Stimulated activated CD8-positive, alpha-beta memory T cell treated with anti-CD3 and anti-CD28 coated beads, Interleukin-4, amount 100 ng/mL, for 1 hour (primary cell): Measurements from ENCODE around the gene E2F6.

Source experiments
- DNase-seq, 2 donors: peaks; one replicate each; pipeline ENCODE4 v3.0.0-alpha.2; 2020; ENCODE audit warnings: low read depth in 2 of 2, low spot score in 1 of 2

The E2F6 gene

DNA sequence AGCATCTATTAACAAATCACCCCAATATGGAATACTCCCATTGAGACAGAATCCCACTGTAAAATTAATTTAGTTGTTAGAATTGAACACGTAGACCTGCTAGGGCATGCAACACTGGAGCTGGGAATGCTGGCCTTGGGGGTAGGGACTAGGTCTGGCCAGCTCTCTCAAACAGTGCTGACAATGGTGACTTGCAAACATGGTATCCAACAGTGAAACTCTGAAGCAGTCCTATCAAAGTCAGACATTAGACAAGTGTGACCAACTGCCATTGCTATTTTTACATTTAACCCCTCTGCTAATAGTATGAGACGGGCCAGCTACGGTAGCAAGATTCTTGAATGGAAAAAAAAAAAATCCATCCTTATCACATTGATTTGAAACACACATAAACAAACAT, 7.2 kb downstream of the E2F6 start:
- no peak for DNase-seq

DNA sequence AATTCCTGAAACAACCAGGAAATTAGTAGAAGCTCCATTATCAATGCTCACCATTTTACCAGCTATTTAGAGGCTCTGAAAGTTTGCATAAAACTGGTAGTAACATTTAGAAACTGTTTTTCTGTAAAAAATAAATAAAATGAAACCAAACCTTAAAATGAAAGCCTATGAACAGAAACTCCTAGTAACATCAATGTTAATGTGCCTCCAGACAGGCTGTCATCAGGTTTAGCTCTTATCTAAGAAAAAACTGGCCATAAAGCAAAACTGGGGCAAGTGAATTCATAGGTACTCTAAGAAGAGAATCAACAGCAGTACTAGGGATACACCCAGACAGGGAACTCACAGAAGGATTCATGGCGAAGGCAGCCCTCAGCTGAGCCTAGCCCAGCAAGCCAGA, 8.0 kb downstream of the E2F6 start:
- DNase-seq = no peak

DNA sequence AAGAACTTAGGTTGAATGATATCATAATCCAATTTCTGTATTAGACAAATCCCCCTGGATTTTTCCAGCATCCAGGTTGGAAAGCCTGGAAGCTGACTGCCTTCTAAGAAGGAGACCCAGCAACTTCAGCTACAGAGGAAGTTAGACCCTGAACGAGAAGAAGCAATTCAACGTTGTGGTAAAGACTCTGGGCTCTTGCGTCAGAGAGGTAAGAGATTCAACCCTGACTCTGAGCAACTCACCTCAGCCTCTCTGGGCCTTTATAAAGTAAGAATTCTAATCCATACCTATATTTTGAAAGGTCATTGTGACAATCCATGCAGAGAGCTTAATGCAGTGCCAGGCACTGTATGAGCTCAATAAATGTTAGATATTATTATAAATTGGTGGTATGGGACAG, 9.7 kb downstream of the E2F6 start:
- no peak for DNase-seq

DNA sequence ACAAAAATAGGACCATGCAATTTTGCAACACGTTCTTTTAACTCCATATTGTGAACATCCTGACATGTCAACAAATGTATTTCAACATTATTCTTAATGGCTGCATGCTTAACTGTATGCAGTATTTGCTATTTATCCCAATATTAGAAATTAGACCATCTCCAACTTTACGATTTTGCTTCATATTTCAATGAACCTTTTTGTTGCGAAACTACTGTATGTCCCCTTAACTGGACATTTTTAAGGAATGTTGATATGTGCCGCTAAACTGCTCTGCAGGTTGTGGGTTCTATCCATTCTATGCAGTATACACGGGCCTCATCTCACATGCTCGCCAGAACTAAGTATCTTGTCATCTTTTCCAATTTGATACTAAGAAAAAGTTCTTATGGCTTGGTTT, 11.1 kb downstream of the E2F6 start:
- no peak for DNase-seq

DNA sequence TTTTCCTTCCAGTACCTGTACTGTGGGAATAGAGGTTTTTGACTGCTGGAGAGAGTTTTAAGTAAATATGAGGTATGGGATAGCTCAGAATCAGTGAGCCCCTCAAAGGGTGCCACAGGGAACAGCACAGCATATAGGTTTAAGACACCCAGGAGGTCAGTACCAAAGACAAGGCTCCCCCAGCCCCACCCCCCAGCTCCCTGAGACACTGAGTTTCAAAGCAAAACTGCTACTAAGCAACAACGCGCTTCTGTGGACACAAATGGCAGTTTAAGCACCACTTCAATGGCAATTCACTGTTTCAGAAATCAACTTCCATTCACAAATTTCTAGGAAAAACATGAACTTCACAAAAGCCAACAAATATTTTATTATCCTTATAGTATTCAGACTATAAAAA, 15.2 kb downstream of the E2F6 start:
- DNase-seq = no peak

DNA sequence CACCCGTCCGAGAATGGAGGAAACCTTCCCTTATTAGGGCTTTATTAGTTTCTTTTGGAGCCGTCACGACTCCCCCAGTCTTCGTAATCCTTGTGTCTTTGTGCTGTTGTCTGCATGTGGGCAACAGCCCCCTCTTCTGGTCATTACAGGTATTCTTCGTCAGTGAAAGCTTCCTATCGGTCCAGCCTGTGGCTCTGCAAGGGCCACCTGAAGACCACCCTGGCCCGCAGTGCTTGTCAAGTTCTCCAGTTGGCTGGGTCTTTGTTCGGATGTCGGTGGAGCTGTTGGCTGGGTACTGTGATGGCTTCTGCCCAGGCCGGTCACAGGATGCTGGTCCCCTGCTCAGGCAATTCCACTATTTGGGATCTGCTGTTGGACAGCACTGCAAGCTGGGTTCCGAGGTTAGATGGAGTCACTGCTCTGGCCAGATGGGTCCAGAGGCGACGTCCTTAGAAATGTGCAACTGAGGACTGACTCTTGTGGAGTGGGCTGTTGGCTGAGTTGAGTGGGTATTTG, 19.2 kb downstream of the E2F6 start:
- no peak for DNase-seq

DNA sequence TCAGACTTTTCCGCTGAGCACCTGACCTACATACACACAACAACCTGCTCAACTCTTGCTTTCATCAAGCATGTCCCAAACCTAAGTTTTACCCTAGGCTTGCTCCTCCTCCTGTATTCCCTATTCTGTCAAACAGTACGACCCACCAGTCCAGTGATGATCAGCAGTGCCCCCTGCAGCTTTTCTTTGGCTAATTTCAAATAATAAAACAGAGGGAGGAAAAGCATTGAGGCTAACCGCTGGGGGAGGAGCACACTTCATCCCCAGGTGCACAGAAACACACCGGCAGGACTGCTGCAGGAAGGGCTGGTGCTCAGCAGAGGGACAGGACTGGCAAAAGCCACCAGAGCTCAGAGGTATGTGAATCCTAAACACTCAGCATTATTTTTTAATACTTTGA, 21.2 kb downstream of the E2F6 start:
- DNase-seq = no peak

DNA sequence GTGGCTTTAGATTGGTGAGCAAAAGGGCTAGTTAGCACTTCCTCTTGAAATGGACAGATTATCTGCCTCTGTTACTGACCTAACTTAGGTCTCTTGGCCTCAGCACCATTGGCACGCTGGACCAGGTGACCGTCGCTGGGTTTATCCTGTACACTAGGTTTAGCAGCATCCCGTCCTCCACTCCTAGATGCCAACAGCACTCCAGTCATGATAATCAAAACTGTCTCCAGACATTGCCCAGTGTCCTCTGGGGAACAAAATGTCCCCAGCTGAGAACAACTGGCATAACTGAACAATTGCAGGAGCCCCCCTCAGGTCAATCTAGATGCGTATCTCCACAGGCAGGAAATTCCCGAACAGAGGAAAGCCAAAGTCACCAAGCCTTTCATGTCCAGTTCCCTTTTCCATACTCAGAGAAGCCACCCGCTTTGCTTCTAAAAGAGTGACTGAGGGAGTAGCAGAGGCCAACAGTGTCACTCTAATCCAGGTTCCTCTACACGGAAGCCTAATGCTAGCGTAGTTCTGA, 27.3 kb downstream of the E2F6 start:
- DNase-seq = no peak

DNA sequence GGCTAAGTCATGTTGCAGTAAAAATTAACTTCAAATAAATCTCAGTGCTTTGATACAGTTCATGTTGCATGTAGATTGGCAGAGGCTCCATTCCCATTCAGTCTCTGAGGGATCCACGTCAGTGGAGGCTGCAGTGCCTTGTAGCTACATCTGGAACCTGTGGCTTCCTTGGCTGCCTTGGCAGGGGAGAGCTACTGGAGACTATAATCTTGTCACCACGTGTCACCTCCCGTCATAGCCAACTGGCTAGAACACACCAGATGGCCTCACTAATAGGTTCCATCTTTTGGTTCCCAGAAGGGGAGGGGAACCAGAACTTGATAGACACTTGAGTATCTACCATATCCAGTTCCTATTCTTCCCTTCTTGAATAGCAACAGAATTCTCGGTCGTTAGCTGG, 28.4 kb downstream of the E2F6 start:
- no peak for DNase-seq

DNA sequence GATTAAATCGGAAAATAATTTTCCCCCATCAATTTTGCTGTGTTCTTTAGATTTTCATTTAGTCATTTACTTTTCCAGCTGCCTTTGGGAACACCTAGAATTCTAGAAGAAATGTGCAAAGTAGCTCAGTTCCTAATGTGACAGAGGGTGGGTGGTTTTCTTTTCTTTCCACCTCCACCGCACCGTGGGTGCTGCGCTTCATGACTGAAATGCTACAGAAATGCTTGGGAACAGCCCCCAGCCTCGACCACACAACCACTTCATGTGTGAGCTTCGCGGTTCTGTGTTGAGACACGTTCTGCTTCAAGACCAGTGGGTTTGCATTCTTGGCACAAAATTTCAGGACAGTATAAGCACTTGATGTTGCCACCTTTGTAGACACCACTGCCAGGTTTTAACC, 30.9 kb downstream of the E2F6 start:
- DNase-seq = no peak

DNA sequence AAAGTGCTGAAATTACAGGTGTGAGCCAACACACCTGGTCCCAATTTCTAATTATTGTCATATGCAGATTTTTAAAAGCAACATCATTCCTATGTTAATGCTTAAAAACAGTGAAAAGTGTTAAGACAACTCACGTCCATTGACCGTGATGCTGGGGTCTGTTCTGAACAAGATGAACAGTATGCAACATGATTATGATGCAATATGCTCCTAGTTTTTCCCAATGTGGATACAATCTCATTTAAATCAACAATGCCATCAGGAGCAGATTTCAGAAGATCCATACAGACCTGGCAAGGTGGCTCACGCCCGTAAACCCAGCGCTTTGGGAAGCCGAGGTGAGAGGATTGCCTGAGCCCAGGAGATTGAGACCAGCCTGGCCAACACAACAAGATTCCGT, 31.5 kb downstream of the E2F6 start:
- no peak for DNase-seq

DNA sequence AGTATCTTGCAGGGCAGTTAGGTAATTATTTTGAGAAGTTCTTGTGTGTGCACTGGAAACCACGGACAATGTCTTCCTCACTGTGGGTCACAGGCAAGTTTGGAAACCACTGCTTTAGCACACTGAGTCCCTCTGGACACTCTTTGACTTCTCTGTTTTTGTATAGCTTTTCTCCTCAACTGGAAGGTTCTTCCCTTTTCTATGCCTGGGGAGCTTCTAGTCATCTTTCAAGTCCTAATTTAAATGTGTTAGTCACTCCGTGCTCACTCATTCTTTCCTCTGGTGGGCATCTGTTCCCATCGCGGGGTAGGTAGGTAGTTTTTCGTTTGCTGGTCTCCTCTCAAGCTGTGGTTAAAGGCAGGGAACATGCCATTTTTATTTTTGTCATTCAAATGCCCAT, 32.1 kb downstream of the E2F6 start:
- no peak for DNase-seq

DNA sequence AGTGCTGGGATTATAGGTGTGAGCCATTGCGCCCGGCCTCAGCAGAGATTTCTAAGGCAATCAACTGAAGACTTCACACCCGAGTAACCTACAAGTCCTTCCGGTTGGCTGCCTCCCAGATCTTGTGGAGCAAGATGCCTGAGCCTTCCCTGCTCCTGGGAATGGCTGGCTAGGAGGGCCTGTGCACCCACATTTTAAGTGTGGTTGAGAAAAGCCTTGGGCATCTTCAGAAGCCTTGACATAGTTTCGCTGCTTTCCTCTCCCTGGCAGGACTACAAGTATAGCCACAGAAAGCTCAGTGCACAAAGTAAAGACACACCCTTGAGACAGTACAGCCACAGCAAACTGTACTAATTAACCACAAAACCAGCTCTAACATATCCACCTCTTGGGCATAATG, 35.2 kb downstream of the E2F6 start:
- no peak for DNase-seq

DNA sequence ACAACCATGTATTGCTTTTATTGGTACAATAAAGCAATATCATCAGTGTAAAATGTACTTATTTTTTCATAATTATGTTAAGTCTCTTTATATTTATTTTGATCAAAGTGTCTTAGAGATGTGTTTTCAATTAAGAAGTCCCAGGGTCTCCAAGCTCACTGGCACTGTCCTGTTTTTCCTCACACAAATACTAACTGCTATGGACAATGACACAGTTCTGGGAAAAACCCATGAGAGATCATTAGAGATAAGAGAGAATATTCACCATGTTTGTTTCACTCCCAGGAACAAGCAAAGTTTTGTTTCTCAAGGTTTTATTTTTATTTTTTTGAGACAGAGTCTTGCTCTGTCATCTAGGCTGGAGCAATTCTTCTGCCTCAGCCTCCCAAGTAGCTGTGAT, 38.7 kb downstream of the E2F6 start:
- no peak for DNase-seq

DNA sequence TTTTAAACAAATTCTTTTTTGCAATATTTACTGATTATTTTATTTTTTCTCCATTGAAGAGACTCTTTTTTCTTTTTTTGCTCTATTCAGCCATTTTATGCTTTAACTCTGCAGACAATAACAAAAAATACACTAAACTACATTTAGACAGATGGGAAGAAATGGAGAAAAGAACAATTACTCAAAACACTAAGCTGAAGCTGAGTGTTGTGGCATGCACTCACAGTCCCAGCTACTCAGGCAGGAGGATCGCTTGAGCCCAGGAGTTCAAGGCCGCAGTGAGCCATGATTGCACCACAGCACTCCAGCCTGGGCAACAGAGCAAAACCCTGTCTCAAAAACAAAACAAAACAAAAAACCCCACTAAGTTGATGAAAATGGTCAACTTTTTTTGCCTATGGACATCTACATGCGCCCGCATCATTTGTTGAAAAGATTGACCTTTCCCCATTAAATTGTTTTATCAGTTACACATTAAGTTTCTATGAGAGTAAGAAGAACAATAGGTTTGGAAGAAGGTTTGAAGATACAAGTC, 43.0 kb downstream of the E2F6 start:
- no peak for DNase-seq

DNA sequence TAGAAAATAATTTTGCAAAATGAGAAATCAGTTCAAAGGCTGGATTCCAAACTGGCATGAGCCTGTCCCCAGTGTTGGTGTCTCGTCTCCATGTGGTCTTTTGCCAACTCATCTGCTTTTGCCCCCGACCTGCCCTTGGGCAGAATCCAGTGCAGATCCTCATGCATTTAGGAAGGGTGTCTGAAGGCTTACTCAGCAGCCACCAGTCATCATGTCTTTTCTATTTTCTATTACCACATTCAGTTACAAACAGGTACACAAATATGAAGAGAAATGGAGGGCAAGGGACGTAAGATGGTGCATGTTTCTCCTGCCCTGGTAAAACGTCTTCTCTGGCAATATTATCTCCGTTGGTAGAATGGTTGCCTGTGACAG, 43.5 kb downstream of the E2F6 start:
- DNase-seq = no peak

DNA sequence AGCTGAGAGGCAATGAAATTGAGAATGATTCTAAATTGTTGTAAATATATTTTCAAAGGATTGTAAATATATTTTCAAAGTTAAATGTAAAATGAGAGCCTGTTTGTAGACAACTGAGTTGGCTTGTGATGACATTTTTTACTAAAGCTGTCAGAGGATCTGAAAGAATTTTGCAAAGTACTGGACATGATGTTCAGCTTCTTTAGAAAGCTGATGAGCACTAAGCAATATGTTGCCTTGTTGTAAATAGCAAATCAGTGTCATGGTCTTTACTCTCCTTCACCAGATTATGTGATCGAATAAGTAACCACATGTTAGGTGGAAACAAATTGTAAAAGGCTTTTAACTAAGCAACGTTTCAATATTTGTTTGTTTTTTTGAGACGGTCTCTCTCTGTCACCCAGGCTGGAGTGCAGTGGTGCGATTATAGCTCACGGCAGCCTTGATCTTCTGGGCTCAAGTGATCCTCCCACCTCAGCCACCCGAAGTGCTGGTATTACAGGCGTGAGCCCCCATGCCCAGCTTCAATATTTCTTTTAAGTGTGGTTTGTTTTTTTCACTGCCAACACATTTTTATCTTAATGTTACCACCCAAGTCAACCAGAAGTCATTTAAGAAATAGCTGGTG, 44.0 kb downstream of the E2F6 start:
- DNase-seq = no peak

DNA sequence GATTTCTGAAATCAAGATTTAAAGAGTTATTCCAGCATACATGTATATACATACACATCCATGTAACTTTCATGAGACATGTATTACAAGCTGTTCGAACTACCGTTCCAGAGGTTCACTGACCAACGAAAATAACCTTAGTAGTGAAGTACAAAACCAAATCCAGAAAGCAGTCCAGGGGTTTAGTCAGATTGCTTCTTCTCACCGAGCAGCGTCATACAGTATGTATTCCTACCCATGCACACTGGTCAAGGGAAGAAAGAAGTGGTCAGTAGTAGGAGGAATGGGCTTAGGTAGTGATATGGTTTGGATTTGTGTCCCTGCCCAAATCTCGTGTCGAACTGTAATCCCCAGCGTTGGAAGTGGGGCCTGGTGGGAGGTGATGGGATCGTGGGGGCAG, 45.3 kb downstream of the E2F6 start:
- DNase-seq = no peak

DNA sequence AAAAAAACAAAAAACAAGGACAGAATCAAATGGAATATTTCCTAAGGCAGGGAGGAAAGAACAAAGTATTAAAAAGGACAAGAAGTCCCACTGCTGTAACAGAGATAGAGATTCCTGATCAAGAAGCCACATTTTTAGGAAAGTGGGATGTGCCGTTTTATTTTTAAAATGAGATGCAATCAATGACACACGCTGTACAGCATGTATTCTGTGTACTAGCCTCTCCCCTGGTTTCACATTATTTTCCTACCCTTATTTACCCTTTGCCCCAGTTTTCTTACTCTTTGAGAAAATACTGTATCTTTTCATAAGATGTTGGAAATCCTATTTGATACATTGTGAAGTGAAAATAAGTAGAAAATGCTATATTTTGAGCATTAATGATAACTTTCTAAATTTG, 45.8 kb downstream of the E2F6 start:
- no peak for DNase-seq

DNA sequence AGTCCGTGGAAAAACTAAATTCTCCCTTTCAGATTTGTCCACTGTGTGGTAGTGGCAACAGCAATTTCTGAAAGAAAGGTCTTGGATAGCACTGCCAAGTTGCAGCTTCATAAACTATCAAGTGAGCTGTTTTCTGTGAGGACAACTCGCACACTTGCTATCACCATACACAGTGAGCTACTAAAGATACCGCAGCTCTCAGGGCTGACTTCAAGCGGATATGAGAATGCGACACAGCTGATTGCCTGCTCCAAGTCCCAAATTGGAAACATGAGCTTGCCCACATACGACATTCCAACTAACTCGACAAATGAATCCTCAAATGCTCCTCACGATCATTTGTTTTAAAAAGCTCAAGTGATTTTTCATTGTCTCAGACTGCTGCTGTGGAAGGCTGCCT, 46.2 kb downstream of the E2F6 start:
- DNase-seq = no peak

DNA sequence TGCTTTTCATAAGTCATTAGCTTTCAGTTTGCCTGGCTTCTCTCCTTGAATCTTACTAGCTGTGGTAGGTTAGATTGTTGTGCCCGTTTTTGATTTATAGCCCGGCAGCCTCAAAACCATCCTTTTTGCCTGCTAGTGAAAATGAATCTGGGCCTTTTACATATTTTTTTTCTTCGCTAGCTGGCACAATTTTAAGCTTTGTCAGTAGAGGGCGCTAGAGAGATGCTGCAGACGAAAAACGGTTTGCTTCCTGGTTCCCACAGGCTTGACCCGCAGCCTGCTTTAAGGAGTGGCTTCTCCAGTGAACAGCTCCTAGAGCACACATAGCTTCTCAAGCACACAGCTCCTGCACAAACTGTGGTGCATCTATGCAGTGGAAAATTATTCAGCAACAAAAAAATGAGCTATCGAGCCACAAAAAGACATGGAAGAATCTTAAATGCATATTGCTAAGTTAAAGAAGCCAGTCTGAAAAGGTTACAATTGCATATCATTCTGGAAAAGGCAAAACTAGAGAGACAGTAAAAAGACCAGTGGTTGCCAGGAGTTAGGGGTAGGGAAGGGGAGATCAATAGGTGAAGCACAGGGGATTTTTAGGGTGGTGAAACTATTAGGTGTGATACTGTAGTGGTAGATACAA, 47.9 kb downstream of the E2F6 start:
- no peak for DNase-seq

DNA sequence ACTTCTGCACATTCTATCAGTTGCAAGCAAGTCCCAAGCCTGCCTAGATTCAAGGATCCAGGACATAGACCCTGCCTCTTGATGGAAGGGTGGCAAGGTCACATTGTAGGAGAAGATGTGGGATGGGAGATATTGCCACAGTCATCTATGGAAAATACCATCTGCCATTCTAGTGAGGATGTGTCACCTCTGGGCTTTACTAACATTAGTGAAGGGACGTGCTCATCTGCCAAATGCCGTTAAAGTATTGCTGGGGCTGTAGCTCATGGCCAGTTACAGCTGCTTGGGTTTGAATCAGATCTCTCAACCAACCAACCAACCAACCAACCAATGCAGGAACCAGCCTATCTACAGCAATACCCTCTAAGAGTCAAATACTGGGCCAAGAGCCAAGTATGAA, 49.0 kb downstream of the E2F6 start:
- no peak for DNase-seq

DNA sequence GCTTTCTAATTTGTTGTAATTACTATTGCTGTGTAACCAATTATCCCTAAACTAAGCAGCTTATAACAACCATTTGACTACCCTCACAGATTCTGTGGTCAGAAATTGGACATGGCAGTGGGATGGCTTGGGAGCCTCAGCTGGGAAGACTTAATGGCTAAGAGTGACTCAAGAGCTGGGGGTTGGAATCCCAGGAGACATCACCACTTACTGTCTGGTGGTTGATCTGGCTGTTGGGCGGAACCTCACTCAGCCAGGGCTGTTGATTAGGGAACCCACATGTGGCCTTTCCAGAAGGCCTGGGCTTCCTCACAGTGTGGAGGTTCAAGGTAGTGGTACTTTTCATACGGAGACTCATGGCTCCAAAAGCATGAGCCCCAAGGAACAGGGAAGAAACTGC, 49.8 kb downstream of the E2F6 start:
- no peak for DNase-seq
